ENCODE data around the gene AKAP8L.
"Not testable (repeated sequence)": the region's sequence is repeated elsewhere in the genome, so short reads cannot be mapped to it uniquely, and the experiment has no call there.

The AKAP8L gene

GRCh38 chr19:15417699-15418098 is 1.1 kb downstream of the AKAP8L start:
- no peak for DNase-seq (ENCODE audit: low spot score)

- DNase-seq (ENCODE audit: low spot score), result no peak
Observed at GRCh38 chr19:15412832-15413231, 6.0 kb downstream of the AKAP8L start.

GRCh38 chr19:15411351-15411750 is 7.4 kb downstream of the AKAP8L start:
- not testable (repeated sequence) for DNase-seq (ENCODE audit: low spot score)

GRCh38 chr19:15404780-15405211 is 14.0 kb downstream of the AKAP8L start:
- DNase-seq (ENCODE audit: low spot score), result no peak

DNA sequence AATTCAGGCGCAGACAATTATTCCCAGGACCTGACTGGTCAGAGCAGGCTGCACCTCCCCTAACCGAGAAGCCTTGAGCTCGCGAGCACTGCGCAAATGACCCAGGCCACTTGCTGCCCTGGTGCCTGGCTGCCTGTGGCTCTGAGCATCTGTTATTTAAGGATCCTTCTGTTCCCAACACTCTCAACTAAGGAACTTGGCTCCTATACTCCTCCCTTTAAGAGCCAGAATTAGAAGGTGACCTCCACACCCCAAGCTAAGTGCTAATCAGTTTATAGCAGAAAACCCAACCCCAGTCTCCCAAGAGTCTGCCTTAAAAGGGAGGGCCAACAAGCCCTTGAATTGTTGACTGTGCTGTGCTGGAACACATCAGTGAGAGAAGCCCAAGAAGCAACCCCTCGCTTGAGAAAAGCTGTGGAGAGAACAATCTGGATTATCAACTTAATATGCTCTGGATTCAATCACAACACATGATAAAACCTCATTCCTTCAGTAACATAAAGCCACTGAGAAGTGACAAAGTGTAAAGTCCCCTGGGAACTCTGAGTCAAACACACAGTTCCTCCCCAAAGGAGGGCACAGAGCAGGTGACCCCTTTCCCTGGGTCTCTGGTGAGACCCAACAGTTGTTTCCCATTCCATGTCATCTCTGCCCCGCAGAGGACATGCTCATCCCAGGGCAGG is 14.6 kb downstream of the AKAP8L start:
- DNase-seq (ENCODE audit: low spot score), result no peak

DNA sequence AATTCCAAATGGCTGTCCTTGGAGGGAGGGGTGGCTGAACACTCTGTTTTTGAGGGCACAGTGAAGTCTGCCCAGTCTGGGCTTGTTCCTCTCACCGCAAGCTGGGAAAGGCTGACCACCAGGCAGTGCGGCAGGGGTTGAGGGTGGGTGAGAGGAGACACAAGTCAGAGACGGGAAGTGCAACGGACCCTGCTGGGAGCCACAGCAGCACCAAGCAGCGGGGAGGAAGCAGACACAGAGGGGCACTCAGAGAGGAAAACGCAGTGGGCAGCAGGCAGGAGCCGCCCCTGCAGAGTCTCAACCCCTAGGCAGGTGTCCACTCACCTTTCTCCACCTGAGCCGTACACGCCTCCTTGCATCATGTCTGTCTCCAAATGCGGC is 15.6 kb downstream of the AKAP8L start:
- DNase-seq (ENCODE audit: low spot score), result no peak

- no peak for DNase-seq (ENCODE audit: low spot score)
Observed at GRCh38 chr19:15402411-15403150, 16.2 kb downstream of the AKAP8L start.

DNA sequence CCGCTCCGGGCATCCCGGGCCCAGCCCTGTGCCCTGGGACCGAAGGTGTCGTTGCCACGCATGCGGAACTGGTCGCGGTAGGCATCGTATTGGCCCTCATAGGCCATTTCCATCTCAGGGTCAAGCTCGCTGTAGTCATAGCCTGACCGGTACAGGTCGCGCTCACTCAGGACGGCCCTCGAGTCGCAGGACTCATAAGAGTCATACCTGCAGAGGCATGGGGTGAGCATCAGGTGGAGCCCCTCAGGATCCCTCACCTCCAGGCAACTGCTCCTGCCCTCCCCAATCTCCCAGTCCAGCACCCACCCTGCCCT is 17.4 kb downstream of the AKAP8L start:
- DNase-seq (ENCODE audit: low spot score), result no peak

GRCh38 chr19:15400521-15401396 is 18.0 kb downstream of the AKAP8L start:
- DNase-seq (ENCODE audit: low spot score), result no peak

DNA sequence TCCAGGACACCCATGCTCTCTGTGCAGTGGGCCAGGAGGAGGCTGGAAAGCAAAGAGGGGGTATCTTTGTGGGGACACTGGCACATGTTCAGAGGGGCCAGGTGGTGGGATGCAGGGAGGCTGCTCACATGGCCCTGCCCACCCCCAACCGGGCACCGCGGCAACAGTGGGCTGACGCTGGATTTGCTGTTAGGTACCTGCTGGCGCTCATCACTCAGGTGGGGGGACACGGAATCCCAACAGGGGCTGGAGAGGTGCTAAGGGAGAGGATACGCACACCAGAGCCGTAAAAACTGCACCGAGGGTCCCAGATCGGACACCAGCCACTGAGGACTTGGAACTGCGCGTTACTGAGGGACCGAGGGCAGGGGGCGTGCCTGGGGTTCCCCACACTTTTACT is 19.2 kb downstream of the AKAP8L start:
- DNase-seq (ENCODE audit: low spot score), result no peak

- DNase-seq (ENCODE audit: low spot score), result no peak
Observed at GRCh38 chr19:15399234-15399515, 19.6 kb downstream of the AKAP8L start.

- DNase-seq (ENCODE audit: low spot score), result no peak
Observed at GRCh38 chr19:15398501-15399233, 20.1 kb downstream of the AKAP8L start.

DNA sequence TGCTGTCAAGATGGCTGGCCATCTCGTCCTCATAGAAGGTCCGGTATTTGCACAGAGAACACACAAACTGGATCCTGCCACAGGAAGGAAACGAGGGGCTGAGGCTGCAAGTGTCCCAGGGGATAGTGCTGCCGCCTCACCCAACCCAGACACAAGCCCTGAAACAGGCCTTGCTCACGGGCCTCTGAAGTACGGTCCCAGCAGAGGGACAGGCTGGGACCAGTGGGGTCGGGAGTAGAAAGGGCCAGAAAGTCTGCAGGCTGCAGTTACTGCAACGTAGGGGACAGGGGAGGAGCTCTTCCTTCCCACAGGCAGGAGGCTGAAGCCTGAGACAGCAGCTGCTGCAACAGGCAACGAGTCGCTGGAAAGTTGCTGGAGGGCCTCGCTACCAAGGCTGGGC is 21.0 kb downstream of the AKAP8L start:
- DNase-seq (ENCODE audit: low spot score), result no peak

- no peak for DNase-seq (ENCODE audit: low spot score)
Observed at GRCh38 chr19:15397236-15397635, 21.6 kb downstream of the AKAP8L start.

DNA sequence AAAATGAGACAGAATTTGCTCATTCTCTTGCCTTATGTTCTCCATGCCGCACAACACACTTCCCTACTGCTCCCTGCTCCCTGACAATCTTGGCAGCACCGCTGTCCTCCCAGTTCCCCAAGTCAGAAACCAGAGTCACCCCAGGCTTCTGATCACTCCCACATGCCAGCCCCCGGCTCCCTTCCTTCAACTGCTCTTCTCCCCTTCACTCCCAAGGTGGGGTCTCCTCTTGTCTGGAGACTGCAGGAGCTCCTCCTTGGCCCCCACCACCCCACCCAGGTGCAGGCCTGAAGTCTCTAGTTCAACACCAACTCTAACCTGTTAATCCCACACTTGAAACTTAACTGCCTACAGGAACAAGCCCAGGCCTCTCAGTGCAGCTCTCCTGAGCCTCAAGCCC is 22.4 kb downstream of the AKAP8L start:
- DNase-seq (ENCODE audit: low spot score), result no peak

- not testable (repeated sequence) for DNase-seq (ENCODE audit: low spot score)
Observed at GRCh38 chr19:15395251-15395650, 23.5 kb downstream of the AKAP8L start.

- no peak for DNase-seq (ENCODE audit: low spot score)
Observed at GRCh38 chr19:15394426-15394825, 24.4 kb downstream of the AKAP8L start.

DNA sequence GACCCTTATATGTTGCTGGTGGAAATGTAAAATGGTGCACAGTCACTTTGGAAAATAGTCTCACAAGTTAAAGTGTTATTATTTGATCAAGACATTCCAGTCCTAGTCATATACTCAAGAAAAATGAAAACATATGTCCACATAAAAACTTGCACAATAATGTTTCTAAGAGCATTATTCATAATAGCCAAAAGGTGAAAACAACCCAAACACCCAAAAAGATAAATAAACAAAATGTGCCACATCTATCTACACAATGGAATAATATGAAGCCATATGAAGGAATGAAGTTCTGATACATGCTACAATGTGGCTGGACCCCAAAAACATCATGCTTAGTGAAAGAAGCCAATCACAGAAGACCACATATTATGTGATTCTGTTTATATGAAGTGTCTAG is 24.8 kb downstream of the AKAP8L start:
- DNase-seq (ENCODE audit: low spot score), result no peak

DNA sequence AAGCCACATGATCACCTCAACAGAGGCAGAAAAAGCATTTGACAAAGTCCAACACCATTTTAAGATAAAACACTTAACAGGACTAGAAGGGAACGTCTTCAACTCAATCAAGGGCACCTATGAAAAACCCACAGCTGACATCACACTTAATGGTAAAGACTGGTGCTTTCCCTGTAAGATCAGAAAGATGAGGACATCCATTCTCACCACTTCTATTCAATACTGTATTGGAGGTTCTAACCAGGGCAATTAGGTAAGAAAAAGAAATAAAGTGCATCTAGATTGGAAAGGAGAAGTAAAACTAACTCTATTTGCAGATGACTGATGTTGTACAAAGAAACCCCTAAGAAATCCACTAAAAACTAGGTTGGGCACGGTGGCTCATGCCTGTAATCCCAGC is 28.0 kb downstream of the AKAP8L start:
- no peak for DNase-seq (ENCODE audit: low spot score)

- no peak for DNase-seq (ENCODE audit: low spot score)
Observed at GRCh38 chr19:15381864-15382263, 36.9 kb downstream of the AKAP8L start.

DNA sequence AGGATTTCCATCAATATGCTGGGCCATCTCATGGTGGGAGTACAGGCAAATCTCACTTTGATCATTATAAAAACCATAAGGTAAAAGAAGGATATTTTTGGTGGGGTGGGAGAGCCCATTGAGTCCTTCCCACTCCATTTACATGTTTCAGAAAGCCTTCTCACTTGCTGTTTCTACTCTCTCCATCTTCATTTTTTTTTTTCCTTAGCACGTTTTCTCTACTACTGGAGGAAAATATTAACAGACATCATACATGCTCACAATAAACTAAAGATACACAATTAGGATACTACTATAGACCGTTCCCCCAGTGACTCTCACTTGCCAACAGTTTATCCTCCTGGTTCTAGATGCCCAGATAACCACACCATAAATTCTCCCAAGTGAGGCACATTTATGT is 37.4 kb downstream of the AKAP8L start:
- no peak for DNase-seq (ENCODE audit: low spot score)

DNA sequence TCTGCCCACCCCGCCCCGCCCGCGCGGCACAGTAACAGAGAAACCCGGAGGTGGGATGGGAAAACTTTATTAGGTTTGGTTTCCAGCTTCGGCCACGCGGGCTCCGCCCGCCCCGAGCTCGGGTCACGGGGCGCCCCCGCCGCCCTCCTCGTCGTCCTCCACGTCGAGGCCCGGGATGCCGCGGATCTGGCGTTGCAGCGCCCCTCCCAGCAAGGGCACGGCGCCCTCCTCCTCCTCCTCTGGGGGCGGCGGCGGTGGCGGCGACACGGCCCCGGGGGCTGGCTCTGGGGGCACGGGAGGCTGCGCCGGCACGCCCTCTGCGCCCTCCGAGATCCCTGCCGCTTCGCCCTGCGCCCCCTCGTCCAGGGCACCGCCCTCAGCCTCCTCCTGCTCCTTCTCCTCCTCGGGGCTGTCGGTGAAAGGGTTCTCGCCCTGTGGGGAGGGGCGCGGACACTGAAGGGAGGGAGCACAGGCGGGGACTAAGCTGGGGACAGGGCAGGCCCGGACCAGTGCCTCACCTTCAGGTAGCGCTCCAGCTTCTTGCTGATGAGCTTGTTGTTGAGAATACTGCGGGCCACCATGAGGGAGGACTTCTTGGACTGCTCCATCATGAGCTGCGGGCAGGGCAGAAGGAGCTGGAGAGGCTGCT is 38.7 kb downstream of the AKAP8L start:
- no peak for DNase-seq (ENCODE audit: low spot score)

Measured in hepatic stellate cell (primary cell).